ENCODE results near the gene ASB9. TPM values are rescaled to one million over a fixed set of nuclear protein-coding genes. Genes with fewer than 3 reads are reported as not detected.

ASB9 gene
- total RNA-seq, 1 donor from 2014 or later: 0.27 TPM

DNA sequence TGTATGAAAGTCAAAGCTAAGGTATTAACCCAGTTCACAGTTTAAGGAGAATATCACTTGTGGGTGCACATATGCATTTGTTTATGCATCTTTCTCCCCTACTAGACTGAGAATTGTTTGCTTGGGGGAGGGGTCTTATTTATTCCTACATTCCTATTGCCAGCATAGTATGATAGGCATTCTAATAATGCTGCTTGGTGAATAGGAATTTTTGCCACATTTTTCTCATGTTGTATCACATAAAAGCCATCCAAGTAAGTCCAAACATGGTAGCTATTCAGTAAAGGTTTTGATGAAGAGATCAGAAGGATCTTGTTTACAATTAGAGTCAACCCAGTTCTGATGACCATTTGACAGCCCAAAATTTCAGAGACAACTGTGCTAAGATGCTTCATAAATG, 48.6 kb downstream of the ASB9 start:
- H3K27me3 ChIP-seq (ENCODE audit: insufficient read depth, low read length): no peaks in the 10 kb centered on the region
- no peaks in the 10 kb centered on the region for H3K36me3 ChIP-seq (ENCODE audit: insufficient read depth, low read length)
- peaks cover 9% of the 10 kb centered on the region for H3K4me1 Mint-ChIP-seq (ENCODE audit: low read depth, unreplicated experiment)
- no peaks in the 10 kb centered on the region for H3K27me3 Mint-ChIP-seq (ENCODE audit: low read depth, unreplicated experiment)
- FAIRE-seq: no peak
- TF ChIP-seq, protein P1, sequence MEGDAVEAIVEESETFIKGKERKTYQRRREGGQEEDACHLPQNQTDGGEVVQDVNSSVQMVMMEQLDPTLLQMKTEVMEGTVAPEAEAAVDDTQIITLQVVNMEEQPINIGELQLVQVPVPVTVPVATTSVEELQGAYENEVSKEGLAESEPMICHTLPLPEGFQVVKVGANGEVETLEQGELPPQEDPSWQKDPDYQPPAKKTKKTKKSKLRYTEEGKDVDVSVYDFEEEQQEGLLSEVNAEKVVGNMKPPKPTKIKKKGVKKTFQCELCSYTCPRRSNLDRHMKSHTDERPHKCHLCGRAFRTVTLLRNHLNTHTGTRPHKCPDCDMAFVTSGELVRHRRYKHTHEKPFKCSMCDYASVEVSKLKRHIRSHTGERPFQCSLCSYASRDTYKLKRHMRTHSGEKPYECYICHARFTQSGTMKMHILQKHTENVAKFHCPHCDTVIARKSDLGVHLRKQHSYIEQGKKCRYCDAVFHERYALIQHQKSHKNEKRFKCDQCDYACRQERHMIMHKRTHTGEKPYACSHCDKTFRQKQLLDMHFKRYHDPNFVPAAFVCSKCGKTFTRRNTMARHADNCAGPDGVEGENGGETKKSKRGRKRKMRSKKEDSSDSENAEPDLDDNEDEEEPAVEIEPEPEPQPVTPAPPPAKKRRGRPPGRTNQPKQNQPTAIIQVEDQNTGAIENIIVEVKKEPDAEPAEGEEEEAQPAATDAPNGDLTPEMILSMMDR (IDR thresholded peaks at IDR 0.05; ENCODE audit: insufficient read depth, low read depth, low read length): no peak
- no peak for TF ChIP-seq EZH2 (IDR thresholded peaks at IDR 0.05; ENCODE audit: insufficient read depth, low read length)
- no peak overlapping the region for H3K9ac ChIP-seq (ENCODE audit: low read length)
- no peaks in the 10 kb centered on the region for H3K79me2 ChIP-seq (ENCODE audit: insufficient read depth, low read length)
- no peaks in the 10 kb centered on the region for H3K4me1 ChIP-seq (ENCODE audit: insufficient read depth, low read length)
- no peak overlapping the region for H2AFZ ChIP-seq (ENCODE audit: low read depth, low read length)
- no peak overlapping the region for H3K27ac ChIP-seq (ENCODE audit: low read depth, low read length)
- no peaks in the 10 kb centered on the region for H3K36me3 Mint-ChIP-seq (ENCODE audit: low read depth, unreplicated experiment)
- H3K9me3 ChIP-seq (ENCODE audit: insufficient read depth, low read depth, low read length): no peaks in the 10 kb centered on the region
- H3K27ac Mint-ChIP-seq (ENCODE audit: unreplicated experiment): no peak overlapping the region
- H3K4me3 Mint-ChIP-seq (ENCODE audit: unreplicated experiment): no peak overlapping the region
- H3K9me3 Mint-ChIP-seq (ENCODE audit: unreplicated experiment): no peaks in the 10 kb centered on the region
- H4K20me1 ChIP-seq (ENCODE audit: insufficient read depth, low read length): no peaks in the 10 kb centered on the region
- H3K4me2 ChIP-seq (ENCODE audit: low read length): no peak overlapping the region
- DNase-seq (ENCODE audit: low read depth): no peak
- no peak overlapping the region for H3K4me3 ChIP-seq (ENCODE audit: insufficient read depth, low read depth, low read length)

DNA sequence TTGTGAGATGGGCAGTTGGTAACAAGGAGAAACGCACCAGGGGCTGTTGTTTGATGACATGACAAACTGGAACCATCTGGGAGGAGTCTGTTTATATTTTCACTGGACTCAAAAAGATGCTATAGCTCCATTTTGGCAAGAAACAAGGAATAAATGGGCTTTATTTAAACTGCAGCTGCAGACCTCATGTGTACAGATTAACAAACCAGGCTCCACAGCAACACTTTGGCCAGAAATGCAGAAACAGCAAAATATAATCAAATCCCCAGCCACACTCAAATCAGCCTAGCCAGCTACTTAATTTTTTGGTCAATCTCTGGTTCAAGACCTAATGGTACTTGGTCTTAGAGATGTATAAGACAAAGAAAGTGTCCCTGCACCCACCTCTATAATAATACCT, 52.7 kb downstream of the ASB9 start:
- Histone ChIP-seq H4K20me1 (ENCODE audit: insufficient read depth, low read length) (no peaks in the 10 kb centered on the region), H3K9ac (ENCODE audit: low read length) (no peak overlapping the region), H3K9me3 (ENCODE audit: insufficient read depth, low read depth, low read length) (no peaks in the 10 kb centered on the region), H3K4me3 (ENCODE audit: insufficient read depth, low read depth, low read length) (no peak overlapping the region), H3K36me3 (ENCODE audit: insufficient read depth, low read length) (no peaks in the 10 kb centered on the region), H2AFZ (ENCODE audit: low read depth, low read length) (no peak overlapping the region), H3K4me1 (ENCODE audit: insufficient read depth, low read length) (no peaks in the 10 kb centered on the region), H3K27me3 (ENCODE audit: insufficient read depth, low read length) (no peaks in the 10 kb centered on the region), H3K4me2 (ENCODE audit: low read length) (no peak overlapping the region), H3K27ac (ENCODE audit: low read depth, low read length) (no peak overlapping the region), H3K79me2 (ENCODE audit: insufficient read depth, low read length) (no peaks in the 10 kb centered on the region)
- TF ChIP-seq EZH2 (IDR thresholded peaks at IDR 0.05; ENCODE audit: insufficient read depth, low read length): no peak
- TF ChIP-seq, protein P1 (IDR thresholded peaks at IDR 0.05; ENCODE audit: insufficient read depth, low read depth, low read length): no peak
- Mint-ChIP-seq H3K36me3 (ENCODE audit: low read depth, unreplicated experiment) (no peaks in the 10 kb centered on the region), H3K4me1 (ENCODE audit: low read depth, unreplicated experiment) (peaks cover 10% of the 10 kb centered on the region), H3K9me3 (ENCODE audit: unreplicated experiment) (no peaks in the 10 kb centered on the region), H3K27me3 (ENCODE audit: low read depth, unreplicated experiment) (no peaks in the 10 kb centered on the region), H3K27ac (ENCODE audit: unreplicated experiment) (no peak overlapping the region), H3K4me3 (ENCODE audit: unreplicated experiment) (no peak overlapping the region)
- FAIRE-seq (peak; percentile 85), DNase-seq (ENCODE audit: low read depth) (no peak)

DNA sequence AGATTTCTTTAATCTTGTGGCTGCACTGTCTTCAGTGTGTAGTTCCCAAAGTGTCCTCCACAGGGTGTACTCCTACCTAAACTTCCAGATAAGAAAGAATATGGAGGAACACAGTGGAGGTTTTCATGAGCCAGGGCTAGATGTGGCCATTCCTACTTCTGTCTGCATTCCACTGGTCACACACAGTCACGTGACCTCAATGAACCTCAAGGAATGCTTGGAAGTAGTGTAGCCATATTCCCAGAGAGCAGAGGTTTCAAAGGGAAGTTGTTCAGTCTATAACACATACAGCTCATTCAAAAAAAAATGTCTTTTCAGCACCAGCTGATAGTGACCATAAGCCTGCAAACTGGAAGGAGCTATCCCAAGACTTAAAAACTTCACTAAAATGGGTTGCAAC, 53.6 kb downstream of the ASB9 start:
- TF ChIP-seq, protein P1 (IDR thresholded peaks at IDR 0.05; ENCODE audit: insufficient read depth, low read depth, low read length): no peak
- no peak overlapping the region for H3K27ac ChIP-seq (ENCODE audit: low read depth, low read length)
- peak; percentile 82 for FAIRE-seq

More for the DNA sequence above, 53.6 kb downstream of the ASB9 start:
- no peaks in the 10 kb centered on the region for H3K79me2 ChIP-seq (ENCODE audit: insufficient read depth, low read length)
- no peaks in the 10 kb centered on the region for H3K27me3 ChIP-seq (ENCODE audit: insufficient read depth, low read length)
- no peak for DNase-seq (ENCODE audit: low read depth)
- H3K4me2 ChIP-seq (ENCODE audit: low read length): no peak overlapping the region
- Mint-ChIP-seq H3K9me3 (ENCODE audit: unreplicated experiment) (no peaks in the 10 kb centered on the region), H3K27ac (ENCODE audit: unreplicated experiment) (no peak overlapping the region), H3K4me3 (ENCODE audit: unreplicated experiment) (no peak overlapping the region), H3K4me1 (ENCODE audit: low read depth, unreplicated experiment) (peaks cover 5% of the 10 kb centered on the region), H3K27me3 (ENCODE audit: low read depth, unreplicated experiment) (no peaks in the 10 kb centered on the region), H3K36me3 (ENCODE audit: low read depth, unreplicated experiment) (no peaks in the 10 kb centered on the region)
- H3K9ac ChIP-seq (ENCODE audit: low read length): no peak overlapping the region
- no peaks in the 10 kb centered on the region for H3K9me3 ChIP-seq (ENCODE audit: insufficient read depth, low read depth, low read length)
- H4K20me1 ChIP-seq (ENCODE audit: insufficient read depth, low read length): no peaks in the 10 kb centered on the region
- H3K4me1 ChIP-seq (ENCODE audit: insufficient read depth, low read length): no peaks in the 10 kb centered on the region
- H2AFZ ChIP-seq (ENCODE audit: low read depth, low read length): no peak overlapping the region
- no peaks in the 10 kb centered on the region for H3K36me3 ChIP-seq (ENCODE audit: insufficient read depth, low read length)
- no peak overlapping the region for H3K4me3 ChIP-seq (ENCODE audit: insufficient read depth, low read depth, low read length)

All from astrocyte (in vitro differentiated cells and primary cell).